Measurements from ENCODE around the gene PLK3.
A peak's percentile ranks its signal among the peaks of the same experiment; 100 is the strongest.
"Not testable (repeated sequence)": the region's sequence is repeated elsewhere in the genome, so short reads cannot be mapped to it uniquely, and the experiment has no call there.

PLK3 gene

DNA sequence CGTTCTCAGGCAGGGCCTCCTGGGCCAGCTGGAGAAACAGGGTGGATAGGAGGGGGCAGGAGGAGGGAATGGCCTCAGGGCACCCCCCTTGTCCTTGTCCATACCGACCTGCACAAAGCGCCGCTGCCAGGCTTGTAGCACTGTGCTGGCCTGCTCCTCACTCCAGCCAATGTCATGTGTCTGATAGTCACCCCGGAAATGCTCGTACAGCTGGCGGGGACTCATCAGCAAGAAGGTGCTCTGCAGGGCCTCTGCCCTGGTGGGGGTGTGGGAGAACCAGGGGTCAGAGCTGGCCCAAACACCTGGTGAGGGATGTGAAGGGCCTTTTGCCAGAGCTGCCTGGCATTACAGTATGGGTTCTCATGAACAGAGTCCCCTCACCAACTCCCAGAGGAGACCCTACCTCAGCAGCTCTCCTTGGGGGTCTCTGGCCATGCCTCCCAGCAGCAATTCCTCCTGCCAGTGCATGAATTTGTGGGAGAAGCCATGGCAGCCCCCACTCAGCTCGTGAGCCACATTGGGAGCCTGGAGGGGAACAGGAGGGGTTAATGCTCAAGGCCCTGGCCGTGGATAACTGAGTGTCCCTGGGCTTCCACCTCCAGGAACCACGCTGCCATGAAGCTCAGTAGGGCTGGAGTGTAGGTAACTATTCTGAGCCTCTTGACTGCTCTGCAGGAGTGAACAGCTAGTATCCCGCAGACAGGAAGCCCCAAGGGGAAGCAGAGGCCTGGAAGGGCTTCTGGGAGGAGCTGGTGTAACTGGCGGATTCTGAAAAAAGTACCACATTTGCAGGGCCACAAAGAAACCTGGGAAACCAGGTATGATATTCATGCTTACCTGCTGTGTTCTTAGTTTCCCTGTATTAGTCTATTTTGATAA lies 29.6 kb downstream of the PLK3 start:
- no peak for DNase-seq

- no peak for DNase-seq
Observed at GRCh38 chr1:44830900-44831304, 30.7 kb downstream of the PLK3 start.

DNA sequence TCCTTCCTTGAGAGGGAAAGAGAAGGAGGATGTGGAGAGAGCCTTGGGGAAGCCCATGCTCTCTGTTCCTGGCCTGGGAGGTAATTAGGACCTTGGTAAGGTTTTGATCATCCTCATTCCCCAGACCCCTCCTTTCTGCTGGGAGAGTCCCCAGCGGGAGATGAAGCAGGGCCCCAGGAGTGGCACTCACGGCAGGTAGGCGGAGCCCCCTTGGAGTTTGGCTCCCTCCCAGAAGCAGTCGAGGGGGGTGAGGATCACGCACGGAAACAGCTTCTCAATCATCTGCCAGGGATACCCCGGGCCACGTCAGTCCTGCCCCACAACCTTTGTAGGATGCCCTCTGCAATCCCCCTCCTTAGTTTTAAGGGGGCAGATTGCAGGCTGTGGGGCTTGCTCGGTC lies 31.3 kb downstream of the PLK3 start:
- no peak for DNase-seq

DNA sequence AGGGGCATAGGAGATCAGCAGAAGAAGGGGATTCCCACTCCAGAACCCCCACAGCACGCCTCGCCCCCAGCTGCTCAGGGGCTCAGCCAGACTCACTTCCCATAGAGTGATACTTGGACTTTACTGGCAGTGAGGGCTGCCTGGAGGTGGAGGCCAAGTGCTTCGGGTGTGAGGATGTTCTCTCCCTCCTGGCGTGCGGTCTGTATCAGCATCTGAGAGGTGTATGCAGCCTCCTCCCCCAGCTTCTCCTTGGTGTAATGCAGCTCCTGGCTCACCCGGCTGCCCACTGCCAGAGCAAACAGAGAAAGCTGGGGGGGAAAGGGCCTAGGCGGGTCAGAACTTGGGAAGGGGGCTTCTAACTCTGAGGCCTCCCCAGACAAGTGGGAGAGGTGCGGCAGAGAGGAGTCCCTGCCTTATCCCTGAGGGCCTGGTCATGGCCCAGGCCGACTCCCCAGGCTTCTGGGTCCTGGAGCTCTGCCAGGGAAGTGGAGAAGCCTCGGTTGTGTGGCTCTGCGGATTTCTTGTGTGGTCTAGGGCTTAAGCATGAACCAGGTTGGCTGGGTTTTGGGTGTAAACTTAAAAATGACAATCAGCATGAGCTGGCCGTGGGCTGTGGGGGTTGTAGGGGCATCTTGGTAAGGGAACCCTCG lies 32.0 kb downstream of the PLK3 start:
- DNase-seq, result no peak

DNA sequence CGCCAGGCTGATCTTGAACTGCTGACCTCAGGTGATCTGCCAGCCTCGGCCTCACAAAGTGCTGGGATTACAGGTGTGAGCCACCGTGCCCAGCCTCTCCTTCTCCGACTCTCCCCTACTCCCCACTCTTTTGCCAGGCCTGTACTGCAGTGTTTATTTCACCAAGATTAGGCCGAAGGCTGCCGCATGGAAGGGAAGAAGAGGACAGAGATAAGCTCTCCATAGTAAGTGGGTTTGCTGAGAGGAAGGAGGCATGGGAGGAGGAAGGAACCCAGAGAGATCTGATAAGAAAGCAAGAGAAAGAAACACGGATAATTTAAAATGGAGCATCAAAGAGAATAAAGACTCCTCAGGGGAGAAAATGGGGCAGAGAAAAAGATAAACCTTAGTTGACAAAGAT lies 34.2 kb downstream of the PLK3 start:
- no peak for DNase-seq

GRCh38 chr1:44835738-44836675 lies 35.8 kb downstream of the PLK3 start:
- peak; percentile 55 to 78 for DNase-seq

DNA sequence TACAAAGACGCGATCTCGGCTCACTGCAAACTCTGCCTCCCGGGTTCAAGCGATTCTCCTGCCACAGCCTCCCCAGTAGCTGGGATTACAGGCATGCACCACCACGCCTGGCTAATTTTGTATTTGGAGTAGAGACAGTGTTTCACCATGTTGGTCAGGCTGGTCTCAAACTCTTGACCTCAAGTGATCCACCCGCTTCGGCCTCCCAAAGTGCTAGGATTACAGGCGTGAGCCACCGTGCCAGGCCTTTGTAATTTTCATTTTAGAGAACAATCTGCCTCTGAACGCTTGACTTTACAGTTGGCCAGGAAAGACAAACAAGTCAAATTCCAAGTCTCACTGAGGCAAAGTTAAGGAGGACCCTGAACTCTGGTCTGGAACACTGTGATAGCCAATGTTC lies 38.1 kb downstream of the PLK3 start:
- not testable (repeated sequence) for DNase-seq

DNA sequence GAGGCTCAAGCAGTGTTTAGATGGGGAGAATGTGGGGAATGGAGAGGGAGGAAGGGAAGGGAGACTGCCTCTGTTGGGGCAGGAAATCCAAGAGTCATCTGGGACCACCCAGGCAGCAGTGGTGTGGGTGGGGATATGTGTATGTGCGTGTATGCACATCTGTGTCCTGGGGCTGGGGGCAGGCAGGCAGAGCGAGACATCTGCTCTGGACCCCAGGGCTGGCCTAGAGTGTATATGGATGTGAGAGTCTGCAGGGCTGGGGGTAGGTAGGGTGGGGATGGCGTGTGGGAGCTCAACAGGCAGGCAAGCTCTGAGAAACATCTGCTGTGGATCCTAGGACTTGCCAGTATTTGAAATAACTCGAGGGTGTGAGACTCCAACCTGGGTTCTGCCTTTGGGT lies 39.4 kb downstream of the PLK3 start:
- DNase-seq, result no peak

- DNase-seq, result no peak
Observed at GRCh38 chr1:44842486-44842861, 42.3 kb downstream of the PLK3 start.

GRCh38 chr1:44842862-44843655 lies 42.9 kb downstream of the PLK3 start, which contains the start of gene PTCH2:
PTCH2 (minus strand) TSS chr1:44843253; CDS start chr1:44842932, 321 bp downstream.
- DNase-seq, result peak; percentile 23 to 67

- DNase-seq, result no peak
Observed at GRCh38 chr1:44846985-44847384, 46.8 kb downstream of the PLK3 start.

- DNase-seq, result no peak
Observed at GRCh38 chr1:44847845-44848244, 47.7 kb downstream of the PLK3 start.

- peak in 1 of 2 experiments; percentile 15 for DNase-seq
Observed at GRCh38 chr1:44848456-44849181, 48.4 kb downstream of the PLK3 start.

DNA sequence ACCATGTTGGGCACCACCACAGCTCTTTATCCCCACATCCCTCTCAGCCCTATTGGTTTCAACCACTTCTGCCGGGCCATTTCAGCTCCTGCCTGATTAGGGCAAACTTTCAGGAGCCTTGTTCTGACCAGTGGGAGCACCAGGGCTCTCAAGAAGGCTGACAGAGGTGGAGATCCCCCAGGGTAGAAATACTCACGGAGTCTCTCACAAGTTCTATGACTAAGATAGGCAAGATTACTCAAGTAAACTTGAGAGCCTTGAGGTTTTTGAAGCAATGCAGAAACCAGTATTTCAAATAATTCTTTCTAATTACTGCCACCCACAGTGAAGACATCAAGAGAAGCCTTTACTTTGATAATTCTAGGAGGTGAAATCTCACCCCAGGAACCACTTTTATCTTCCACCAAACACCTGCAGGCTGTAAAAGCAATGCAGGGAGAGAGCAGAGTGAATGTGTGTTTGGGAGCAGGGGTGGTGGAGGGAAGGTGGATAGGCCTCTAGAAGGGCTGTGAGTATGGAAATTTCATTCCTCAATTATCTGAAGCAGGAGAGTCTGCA lies 49.5 kb downstream of the PLK3 start:
- DNase-seq, result no peak

- no peak for DNase-seq
Observed at GRCh38 chr1:44851308-44851707, 51.1 kb downstream of the PLK3 start.

- no peak for DNase-seq
Observed at GRCh38 chr1:44853201-44853600, 53.0 kb downstream of the PLK3 start.

- DNase-seq, result no peak
Observed at GRCh38 chr1:44854970-44855369, 54.8 kb downstream of the PLK3 start.
